Breast epithelium (tissue), 3 donors: ENCODE data around the gene GRIK4.

Experiments
- CTCF ChIP-seq, 3 donors: fragments of 450-650 bp; IDR thresholded peaks; one replicate each; pipeline ENCODE4 v1.5.1; 2016 to 2017; ENCODE audit warnings: antibody characterized with exemption in 3 of 3, mild to moderate bottlenecking in 3 of 3, moderate library complexity in 3 of 3
- POLR2AphosphoS5 ChIP-seq, 3 donors: sonication (generic); formaldehyde crosslinking; IDR thresholded peaks; one replicate each; pipeline ENCODE4 v1.6.1; 2017; ENCODE audit warnings: antibody characterized with exemption in 3 of 3

GRCh38 chr11:120606211-120607010 is 94.9 kb downstream of the GRIK4 start:
- TF ChIP-seq POLR2AphosphoS5 (IDR thresholded peaks at IDR 0.05) (no peak), CTCF (IDR thresholded peaks at IDR 0.05) (no peak)
